GM12878 (cell line): ENCODE results near the gene NCKIPSD. TPM values are rescaled to one million over a fixed set of nuclear protein-coding genes. Genes with fewer than 3 reads are reported as not detected.
"Not testable (repeated sequence)": the region's sequence is repeated elsewhere in the genome, so short reads cannot be mapped to it uniquely, and the experiment has no call there.

Experiments used
- ATAC-seq: fragments of 200-7000 bp; cut with Tn5 transposase; 3 replicates; pipeline ENCODE4 v1.9.1; 2020; ENCODE audit warnings: mild to moderate bottlenecking, moderate library complexity
- BruUV-seq: library from RNA; stranded (reverse); fragments of 400-500 nt; replicated peaks from 2 replicates; lab custom pipeline; 2021; lab: Mats Ljungman, UMichigan
- CTCF ChIA-PET: fragments of 300-600 bp; sonication (Branson Sonifier 250); formaldehyde crosslinking; extraction: SDS; loops from one replicate; lab custom pipeline; 2021; ENCODE audit warnings: inconsistent platforms; lab: Yijun Ruan, JAX
- POLR2A ChIA-PET: fragments of 350-600 bp; formaldehyde crosslinking; extraction: SDS; loops from one replicate; lab custom pipeline; 2021; ENCODE audit warnings: inconsistent platforms; lab: Charles Lee
- RAD21 ChIA-PET: fragments of 300-600 bp; sonication (Branson Sonifier 250); formaldehyde crosslinking; loops from one replicate; lab custom pipeline; 2023; ENCODE audit warnings: antibody characterized with exemption; ENCODE audit not compliant: unreplicated experiment; lab: Charles Lee
- SMC1A ChIA-PET: fragments of 300-600 bp; sonication (Branson Sonifier 250); formaldehyde crosslinking; loops from one replicate; lab custom pipeline; 2023; ENCODE audit not compliant: unreplicated experiment, uncharacterized antibody; lab: Charles Lee
- DNase-seq: peaks from one replicate; pipeline ENCODE4 v3.0.0-alpha.2; 2011; ENCODE audit warnings: low read depth, low spot score
- FAIRE-seq: peaks from 3 replicates; lab custom pipeline; 2011; peaks lifted over from hg19 to GRCh38; lab: Jason Lieb, UNC
- H2AFZ ChIP-seq: 2 replicates; pipeline ENCODE4 v1.6.0; 2011; ENCODE audit warnings: low read depth, low read length, control low read depth; ENCODE audit not compliant: control insufficient read depth
- H3K27ac ChIP-seq: 2 replicates; pipeline ENCODE4 v1.5.1; 2011; ENCODE audit warnings: control low read depth; ENCODE audit not compliant: control insufficient read depth, insufficient read depth
- H3K27me3 ChIP-seq, 2 experiments: replicated peaks in 1 of 2; 2 replicates each; pipeline versions ENCODE4 v1.6.0 to v1.6.1; 2011; ENCODE audit warnings: low read length in 1 of 2; ENCODE audit not compliant: control insufficient read depth in 2 of 2, insufficient read depth in 2 of 2
- H3K36me3 ChIP-seq, 2 experiments: 2 replicates each; pipeline ENCODE4 v1.5.1; 2011; ENCODE audit warnings: low read length in 1 of 2; ENCODE audit not compliant: control insufficient read depth in 2 of 2, insufficient read depth in 2 of 2
- H3K4me1 ChIP-seq: 2 replicates; pipeline ENCODE4 v1.6.1; 2011; ENCODE audit warnings: mild to moderate bottlenecking, low read length, moderate library complexity, mixed read lengths; ENCODE audit not compliant: control insufficient read depth, insufficient read depth
- H3K4me2 ChIP-seq: 2 replicates; pipeline ENCODE4 v1.6.0; 2011; ENCODE audit warnings: control low read depth; ENCODE audit not compliant: control insufficient read depth, insufficient read depth
- H3K4me3 ChIP-seq: fragments of 200-600 bp; sonication (generic); 2 replicates; pipeline ENCODE4 v1.5.1; 2016
- H3K79me2 ChIP-seq: 2 replicates; pipeline ENCODE4 v1.6.0; 2011; ENCODE audit warnings: low read length; ENCODE audit not compliant: control insufficient read depth, insufficient read depth
- H3K9ac ChIP-seq: 2 replicates; pipeline ENCODE4 v1.8.0; 2011; ENCODE audit warnings: low read length, control low read depth, mixed read lengths; ENCODE audit not compliant: control insufficient read depth, insufficient read depth
- H3K9me3 ChIP-seq: replicated peaks from 3 replicates; pipeline ENCODE4 v1.5.1; 2011; ENCODE audit warnings: mild to moderate bottlenecking, low read length; ENCODE audit not compliant: control insufficient read depth, insufficient read depth
- H4K20me1 ChIP-seq: 2 replicates; pipeline ENCODE4 v1.6.0; 2011; ENCODE audit not compliant: control insufficient read depth, insufficient read depth
- ASH2L ChIP-seq: fragments of 300-600, 200-600 bp; sonication (generic); IDR thresholded peaks from 2 replicates; pipeline ENCODE4 v1.6.1; 2017; ENCODE audit warnings: low read depth, mild to moderate bottlenecking, borderline replicate concordance
- BMI1 ChIP-seq: fragments of 450-650 bp; IDR thresholded peaks from 2 replicates; pipeline ENCODE4 v1.6.1; 2016; ENCODE audit warnings: mild to moderate bottlenecking, moderate library complexity, borderline replicate concordance
- EGR1 ChIP-seq, 2 experiments: IDR thresholded peaks; 1 replicate in 1 of 2; 2 replicates in 1 of 2; pipeline ENCODE4 v1.6.1; 2011 to 2012; ENCODE audit warnings: low read depth in 2 of 2, low read length in 2 of 2, borderline replicate concordance in 1 of 2, mild to moderate bottlenecking in 1 of 2, moderate library complexity in 1 of 2
- EP300 ChIP-seq, 2 experiments: fragments of 150-350 bp in 1 of 2; IDR thresholded peaks; 2 replicates each; pipeline ENCODE4 v1.6.1; 2011 to 2012; ENCODE audit warnings: low read depth in 2 of 2, low read length in 2 of 2, borderline replicate concordance in 1 of 2, improper control_type of control experiment in 1 of 2, inconsistent platforms in 1 of 2; ENCODE audit not compliant: control insufficient read depth in 1 of 2
- HDAC2 ChIP-seq: fragments of 200-600 bp; sonication (generic); IDR thresholded peaks from 2 replicates; pipeline ENCODE4 v1.6.1; 2017
- LARP7 ChIP-seq: fragments of 450-650 bp; IDR thresholded peaks from 2 replicates; pipeline ENCODE4 v1.6.1; 2017; ENCODE audit warnings: mild to moderate bottlenecking
- NFIC ChIP-seq: IDR thresholded peaks from 2 replicates; pipeline ENCODE4 v1.6.1; 2012; ENCODE audit warnings: low read depth, mild to moderate bottlenecking, inconsistent platforms, low read length, moderate library complexity
- NRF1 ChIP-seq: conservative IDR thresholded peaks from 2 replicates; pipeline ENCODE4 v1.6.1; 2011; ENCODE audit warnings: mild to moderate bottlenecking, low read depth, low read length, improper control_type of control experiment
- POU2F2 ChIP-seq: IDR thresholded peaks from 3 replicates; pipeline ENCODE4 v1.6.1; 2011; ENCODE audit warnings: low read depth, mild to moderate bottlenecking, low read length, borderline replicate concordance
- RBBP5 ChIP-seq: fragments of 200-600 bp; sonication (generic); conservative IDR thresholded peaks from 2 replicates; pipeline ENCODE4 v1.6.1; 2016
- RELA ChIP-seq: fragments of 450-650 bp; IDR thresholded peaks from 2 replicates; pipeline ENCODE4 v1.8.0; 2014; ENCODE audit warnings: borderline replicate concordance; ENCODE audit not compliant: partially characterized antibody
- SMAD5 ChIP-seq: IDR thresholded peaks from 2 replicates; pipeline ENCODE4 v1.6.1; 2016; ENCODE audit warnings: antibody characterized with exemption, low read depth
- SP1 ChIP-seq: IDR thresholded peaks from one replicate; pipeline ENCODE4 v1.6.1; 2011; ENCODE audit warnings: low read depth, low read length
- SPI1 ChIP-seq: IDR thresholded peaks from 2 replicates; pipeline ENCODE4 v1.6.1; 2011; ENCODE audit warnings: low read depth, mild to moderate bottlenecking, low read length, moderate library complexity, borderline replicate concordance; ENCODE audit not compliant: insufficient read depth
- SUPT20H ChIP-seq: IDR thresholded peaks from 2 replicates; pipeline ENCODE4 v1.6.1; 2011; ENCODE audit warnings: low read depth, mild to moderate bottlenecking, low read length, moderate library complexity, borderline replicate concordance; ENCODE audit not compliant: control insufficient read depth
- ZNF217 ChIP-seq: fragments of 450-650 bp; IDR thresholded peaks from 2 replicates; pipeline ENCODE4 v1.6.1; 2017; ENCODE audit warnings: antibody characterized with exemption, mild to moderate bottlenecking
- ZNF24 ChIP-seq: fragments of 450-650 bp; IDR thresholded peaks from 2 replicates; pipeline ENCODE4 v1.6.1; 2017; ENCODE audit warnings: antibody characterized with exemption, mild to moderate bottlenecking
- WGBS: methylation state at CpG from one replicate; pipeline ENCODE4 v1.1.6; 2016; ENCODE audit warnings: low lambda C conversion rate; ENCODE audit not compliant: insufficient replicate concordance, insufficient coverage; ENCODE audit errors: missing lambda C conversion rate; 5-methylcytosine and 5-hydroxymethylcytosine counted together
- in situ Hi-C: fragments of 300-500 bp; cut with MboI; formaldehyde crosslinking; loops from 9 replicates; pipeline ENCODE4 v1.14.3; 2018; ENCODE audit warnings: mixed read lengths
- intact Hi-C: fragments of 100-400 bp; cut with micrococcal nuclease; formaldehyde crosslinking; loops from one replicate; pipeline ENCODE4 v1.14.2; 2022; ENCODE audit not compliant: unreplicated experiment
- polyA plus RNA-seq, 11 experiments: library from polyadenylated mRNA; depleted of rRNA in 4 of 11; unstranded in 6 of 11; stranded (reverse) in 5 of 11; fragments of >200 nt; fragmentation: Nextera tagmentation in 4 of 11; fragmentation: Illumina TruSeq in 1 of 11; extraction: Ambion mirVana in 4 of 11; extraction: Trizol in 1 of 11; gene quantifications; 1 replicate in 1 of 11; 2 replicates in 10 of 11; pipeline versions ENCODE4 v1.2.1 to v1.2.3, GENCODE V29; 2011 to 2016; ENCODE audit warnings: inconsistent platforms in 2 of 11, missing spikeins in 2 of 11, low read depth in 1 of 11
- total RNA-seq, 4 experiments: library from RNA; depleted of rRNA in 3 of 4; stranded (reverse); fragments of >200 nt in 3 of 4; fragmentation: Illumina TruSeq in 1 of 4; extraction: Trizol in 1 of 4; gene quantifications; 2 replicates each; pipeline versions ENCODE4 v1.2.1 to v1.2.3, GENCODE V29; 2013 to 2021
- TF ChIP-seq, protein P1 (sequence below): IDR thresholded peaks from 2 replicates; pipeline ENCODE4 v1.6.1; 2012; ENCODE audit warnings: low read depth, low read length, improper control_type of control experiment

The NCKIPSD gene
- total and polyA plus RNA-seq, 10 of the 15 experiments (the other 5 are each of a cell fraction or from before 2014, with no cell fraction given) = 0.93 to 31.6 (median 15.2) TPM

DNA sequence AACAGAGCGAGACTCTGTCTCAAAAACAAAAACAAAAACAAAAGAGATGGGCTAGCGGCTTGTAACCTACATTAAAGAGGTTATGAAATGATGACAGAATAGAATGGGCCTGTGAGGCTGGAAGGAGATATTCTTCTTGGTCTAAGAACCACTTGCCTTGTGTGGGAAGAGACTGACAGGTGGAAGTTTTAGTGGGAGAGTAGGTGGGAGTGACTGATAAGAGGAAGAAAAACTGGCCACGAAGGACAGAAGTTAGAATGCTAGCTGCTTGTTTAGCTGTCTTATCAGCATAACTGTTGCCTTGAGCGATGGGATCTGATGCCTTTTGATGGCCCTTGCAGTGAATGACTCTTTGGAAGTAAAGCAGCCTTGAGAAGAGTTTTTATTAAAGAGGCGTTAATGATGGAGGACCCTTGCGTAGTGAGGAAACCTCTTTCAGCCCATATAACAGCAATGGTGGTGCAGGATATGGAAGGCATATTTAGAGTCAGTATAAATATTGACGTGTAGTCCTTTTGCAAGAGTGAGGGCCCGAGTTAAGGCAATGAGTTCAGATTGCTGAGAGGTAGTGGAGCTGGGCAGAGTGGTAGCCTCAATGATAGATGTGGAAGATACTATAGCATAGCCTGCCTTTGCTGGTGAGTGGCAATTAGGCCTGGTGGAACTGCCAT lies 39.6 kb upstream of the NCKIPSD start:
- POLR2A ChIA-PET, FAIRE-seq: not testable (repeated sequence)
- 75% methylated on average over 8 of the region's 8 CpGs for WGBS

DNA sequence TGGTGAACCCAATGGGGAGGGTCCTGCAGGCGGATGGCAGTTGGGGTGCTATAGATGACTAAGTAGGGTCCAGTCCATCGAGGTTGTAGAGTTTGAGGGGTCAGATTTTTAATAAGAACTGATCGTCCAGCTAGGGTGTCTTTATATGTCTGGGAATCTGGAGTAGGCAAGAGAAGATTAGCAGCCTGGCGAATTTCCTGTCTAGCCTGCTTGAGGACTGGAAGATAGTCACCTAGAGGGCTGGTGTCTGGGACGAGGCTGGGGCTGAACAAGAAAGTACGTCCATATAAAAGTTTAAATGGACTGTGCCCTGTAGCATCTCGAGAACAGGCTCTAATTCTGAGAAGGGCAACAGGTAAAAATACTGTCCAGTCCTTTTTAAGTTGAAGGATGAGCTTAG lies 38.0 kb upstream of the NCKIPSD start:
- ATAC-seq (no peak), FAIRE-seq (no peak), DNase-seq (no peak)
- Histone ChIP-seq H3K4me1 (no peaks in the 10 kb centered on the region), H3K27me3 (no peaks in the 10 kb centered on the region), H3K27ac (no peak overlapping the region), H3K4me3 (no peak overlapping the region), H3K4me2 (no peak overlapping the region), H3K79me2 (no peaks in the 10 kb centered on the region), H4K20me1 (no peaks in the 10 kb centered on the region), H2AFZ (no peak overlapping the region), H3K36me3 (no peaks in the 10 kb centered on the region), H3K9me3 (no peaks in the 10 kb centered on the region), H3K9ac (no peak overlapping the region)
- ChIA-PET POLR2A (no interaction called here), SMC1A (no interaction called here), CTCF (interaction anchor here (0.6 to 1.6 kb wide), 3 partner anchors 12 to 19 kb away, joined by 3 to 4 read pairs (median 3); no protein-coding TSS in a partner anchor), RAD21 (no interaction called here)
- TF ChIP-seq BMI1 (no peak), ZNF217 (no peak), LARP7 (no peak), HDAC2 (no peak), NFIC (no peak), NRF1 (no peak), RBBP5 (no peak), ZNF24 (no peak), EP300 (IDR thresholded peaks at IDR 0.05; ENCODE audit: borderline replicate concordance in 1 of 2, control insufficient read depth in 1 of 2, low read depth in 2 of 2, low read length in 2 of 2) (no peak), SP1 (no peak), RELA (no peak), ASH2L (no peak), SPI1 (no peak), EGR1 (IDR thresholded peaks at IDR 0.05; ENCODE audit: borderline replicate concordance in 1 of 2, low read depth in 2 of 2, low read length in 2 of 2) (no peak), SUPT20H (no peak), POU2F2 (no peak), SMAD5 (no peak)
- TF ChIP-seq, protein P1, sequence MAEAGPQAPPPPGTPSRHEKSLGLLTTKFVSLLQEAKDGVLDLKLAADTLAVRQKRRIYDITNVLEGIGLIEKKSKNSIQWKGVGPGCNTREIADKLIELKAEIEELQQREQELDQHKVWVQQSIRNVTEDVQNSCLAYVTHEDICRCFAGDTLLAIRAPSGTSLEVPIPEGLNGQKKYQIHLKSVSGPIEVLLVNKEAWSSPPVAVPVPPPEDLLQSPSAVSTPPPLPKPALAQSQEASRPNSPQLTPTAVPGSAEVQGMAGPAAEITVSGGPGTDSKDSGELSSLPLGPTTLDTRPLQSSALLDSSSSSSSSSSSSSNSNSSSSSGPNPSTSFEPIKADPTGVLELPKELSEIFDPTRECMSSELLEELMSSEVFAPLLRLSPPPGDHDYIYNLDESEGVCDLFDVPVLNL = no peak
- no TSS peak for BruUV-seq
- in situ Hi-C loops = no loop called here
- WGBS = 23% methylated on average over 7 of the region's 7 CpGs
- intact Hi-C loops = no loop called here

More for the DNA sequence above, 39.6 kb upstream of the NCKIPSD start:
- SMC1A ChIA-PET = interaction anchor here (1.0 kb wide), 1 partner anchor 304 kb away, joined by 3 read pairs; the partner anchor contains the start of gene IMPDH2
- BruUV-seq, ATAC-seq, H3K79me2 ChIP-seq, H3K9ac ChIP-seq, H3K4me3 ChIP-seq, H3K27ac ChIP-seq, intact Hi-C loops, H3K27me3 ChIP-seq, H2AFZ ChIP-seq, H3K4me2 ChIP-seq, DNase-seq, RAD21 ChIA-PET, H3K36me3 ChIP-seq, H3K4me1 ChIP-seq, H4K20me1 ChIP-seq, in situ Hi-C loops, H3K9me3 ChIP-seq: not testable (repeated sequence)
- CTCF ChIA-PET = interaction anchor here (0.7 to 1.6 kb wide), 6 partner anchors 8 to 289 kb away, joined by 3 to 4 read pairs (median 3); partner anchors contain the start of gene IP6K2
